Erythroblast (primary cell): ENCODE results near the gene MBNL2.

ENCODE experiments used
- GATA1 ChIP-seq: IDR thresholded peaks from 2 replicates; pipeline ENCODE4 v1.6.1; 2011; ENCODE audit warnings: low read depth, mild to moderate bottlenecking, control low read depth, low read length, moderate library complexity
- POLR2A ChIP-seq: IDR thresholded peaks from 2 replicates; pipeline ENCODE4 v1.6.1; 2011; ENCODE audit warnings: mild to moderate bottlenecking, low read length

DNA sequence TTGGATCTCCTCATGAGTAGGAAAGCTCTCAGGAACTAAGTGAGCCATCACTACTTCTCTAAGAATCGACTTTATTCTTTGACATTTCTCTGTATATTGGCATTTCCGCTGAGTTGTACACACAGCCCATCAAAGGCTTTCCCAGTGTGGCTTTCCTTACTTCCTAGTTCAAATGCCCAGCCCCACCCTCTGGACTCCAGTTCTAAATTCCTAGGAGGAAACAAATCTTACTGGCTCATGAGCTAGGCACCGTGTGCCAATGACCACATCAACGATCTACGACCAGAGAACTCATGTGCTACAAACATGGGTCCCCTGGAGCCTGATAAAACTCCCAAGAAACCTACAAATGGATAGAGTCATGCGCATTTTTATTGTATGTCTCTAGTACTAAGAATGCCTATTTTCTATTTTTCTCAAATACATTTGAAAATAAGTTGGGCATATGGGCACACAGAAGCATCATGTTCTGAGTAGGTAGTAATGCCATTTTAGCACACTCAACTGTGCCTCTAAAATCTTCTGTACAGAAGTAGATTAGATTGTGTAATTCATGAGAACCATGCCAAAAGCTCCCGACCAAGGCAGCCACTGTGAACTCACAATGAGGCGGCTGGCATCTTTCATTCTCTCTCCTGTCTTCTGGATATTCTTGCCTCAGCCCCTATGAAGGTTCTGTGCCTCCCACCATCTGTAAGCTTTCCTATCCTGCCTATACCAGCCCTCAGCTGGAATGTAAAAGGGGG lies 201.3 kb downstream of the MBNL2 start:
- no peak for TF ChIP-seq POLR2A
- TF ChIP-seq GATA1: no peak
